ENCODE measurements around the gene TENM3.

GRCh38 chr4:182348779-182349326, 105.7 kb downstream of the TENM3 start:
- TF ChIP-seq CTCF (IDR thresholded peaks at IDR 0.05) (no peak), ZNF317 (CRISPR knock-in tag; IDR thresholded peaks at IDR 0.05; ENCODE audit: borderline replicate concordance, low read depth) (no peak), SP1 (CRISPR knock-in tag; conservative IDR thresholded peaks at IDR 0.05) (no peak), ATF3 (CRISPR knock-in tag; conservative IDR thresholded peaks at IDR 0.05) (no peak), CBFB (CRISPR knock-in tag; IDR thresholded peaks at IDR 0.05; ENCODE audit: low read depth) (no peak)
